Adipose tissue (tissue), 3 donors: ENCODE data around the gene TCEAL3. TPM values are rescaled to one million over a fixed set of nuclear protein-coding genes. Genes with fewer than 3 reads are reported as not detected.
"Not testable (repeated sequence)": the region's sequence is repeated elsewhere in the genome, so short reads cannot be mapped to it uniquely, and the experiment has no call there.

Source experiments
- H3K27ac ChIP-seq: one replicate; pipeline ENCODE4 v1.5.1; 2013; ENCODE audit warnings: low read depth, low read length
- WGBS, 3 donors: extraction: QIAGEN DNeasy Blood & Tissue Kit; methylation state at CpG; one replicate each; pipeline ENCODE4 v1.1.7; 2013; 5-methylcytosine and 5-hydroxymethylcytosine counted together
- polyA plus RNA-seq, 3 donors: library from polyadenylated mRNA; stranded (reverse); fragments of 200-250 nt; gene quantifications; one replicate each; pipeline ENCODE4 v1.2.3, GENCODE V29; 2013
- donor health status: healthy with polysubstance abuse.
- donor health status: Bipolar disorder and iron deficiency.
- donor health status: healthy.

Gene TCEAL3
- polyA plus RNA-seq, 3 donors: 18.5 to 104 (median 18.8) TPM

DNA sequence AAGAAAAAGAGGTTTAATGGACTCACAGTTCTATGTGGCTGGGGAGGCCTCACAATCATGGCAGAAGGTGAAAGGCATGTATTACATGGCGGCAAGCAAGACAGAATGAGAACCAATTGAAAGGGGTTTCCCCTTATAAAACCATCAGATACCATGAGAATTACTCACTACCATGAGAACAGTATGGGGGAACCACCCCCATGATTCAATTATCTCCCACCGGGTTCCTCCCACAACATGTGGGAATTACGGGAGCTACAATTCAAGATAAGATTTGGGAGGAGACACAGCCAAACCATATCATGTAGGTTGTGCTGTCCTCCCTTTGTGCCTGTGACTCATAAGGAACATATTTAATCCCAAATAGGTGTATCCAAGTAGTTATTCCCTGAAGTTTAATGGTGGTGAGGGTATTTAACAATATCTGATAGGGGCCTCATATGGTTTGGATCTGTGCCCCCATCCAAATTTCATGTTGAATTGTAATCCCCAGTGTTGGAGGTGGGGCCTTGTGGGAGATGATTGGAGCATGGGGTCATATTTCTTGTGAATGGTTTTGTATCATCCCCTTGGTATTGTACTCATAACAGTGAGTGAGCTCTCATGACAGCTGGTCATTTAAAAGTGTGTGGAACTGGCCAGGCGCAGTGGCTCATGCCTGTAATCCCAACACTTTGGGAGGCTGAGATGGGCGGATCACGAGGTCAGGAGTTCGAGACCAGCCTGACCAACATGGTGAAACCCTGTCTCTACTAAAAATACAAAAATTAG lies 47.7 kb downstream of the TCEAL3 start:
- not testable (repeated sequence) for H3K27ac ChIP-seq
- WGBS, 3 donors: 85 to 95% (median 85%) methylated on average over 5 to 7 of the region's 7 CpGs

DNA sequence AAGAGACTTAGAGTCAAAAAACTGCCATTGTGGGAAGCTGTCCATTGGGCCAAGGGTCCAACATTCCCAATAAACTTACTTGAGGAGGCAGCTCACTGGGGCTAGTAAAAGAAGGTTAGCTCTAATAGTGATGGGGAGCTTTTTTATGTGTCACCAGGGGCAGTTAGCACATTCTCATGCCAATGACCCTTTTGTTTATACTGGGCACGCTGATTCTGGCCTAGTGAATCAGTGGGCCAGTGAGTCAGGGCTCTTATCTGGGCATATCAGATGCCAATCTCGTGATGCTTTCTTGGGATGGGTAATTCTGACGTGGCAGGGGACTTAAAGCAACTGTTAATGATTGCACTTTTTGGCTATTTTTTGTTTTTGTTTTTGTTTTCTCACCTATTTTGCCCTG lies 48.9 kb downstream of the TCEAL3 start:
- no peak overlapping the region for H3K27ac ChIP-seq
- 39 to 76% (median 67%) methylated on average over 3 of the region's 3 CpGs for WGBS, 3 donors

DNA sequence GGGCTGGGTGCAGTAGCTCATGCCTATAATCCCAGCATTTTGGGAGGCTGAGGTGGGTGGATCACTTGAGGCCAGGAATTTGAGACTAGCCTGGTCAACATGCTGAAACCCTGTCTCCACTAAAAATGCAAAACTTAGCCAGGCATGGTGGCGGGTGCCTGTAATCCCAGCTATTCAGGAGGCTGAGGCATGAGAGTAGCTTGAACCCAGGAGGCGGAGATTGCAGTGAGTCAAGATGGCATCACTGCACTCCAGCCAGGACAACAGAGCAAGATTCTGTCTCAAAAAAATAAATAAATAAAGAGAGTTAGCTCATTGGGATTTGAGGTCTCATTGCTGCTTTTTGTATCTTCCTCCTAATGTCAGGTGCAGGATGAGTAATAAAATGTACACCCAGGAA lies 49.3 kb downstream of the TCEAL3 start:
- WGBS, 3 donors: 91 to 95% (median 94%) methylated on average over 2 of the region's 2 CpGs

DNA sequence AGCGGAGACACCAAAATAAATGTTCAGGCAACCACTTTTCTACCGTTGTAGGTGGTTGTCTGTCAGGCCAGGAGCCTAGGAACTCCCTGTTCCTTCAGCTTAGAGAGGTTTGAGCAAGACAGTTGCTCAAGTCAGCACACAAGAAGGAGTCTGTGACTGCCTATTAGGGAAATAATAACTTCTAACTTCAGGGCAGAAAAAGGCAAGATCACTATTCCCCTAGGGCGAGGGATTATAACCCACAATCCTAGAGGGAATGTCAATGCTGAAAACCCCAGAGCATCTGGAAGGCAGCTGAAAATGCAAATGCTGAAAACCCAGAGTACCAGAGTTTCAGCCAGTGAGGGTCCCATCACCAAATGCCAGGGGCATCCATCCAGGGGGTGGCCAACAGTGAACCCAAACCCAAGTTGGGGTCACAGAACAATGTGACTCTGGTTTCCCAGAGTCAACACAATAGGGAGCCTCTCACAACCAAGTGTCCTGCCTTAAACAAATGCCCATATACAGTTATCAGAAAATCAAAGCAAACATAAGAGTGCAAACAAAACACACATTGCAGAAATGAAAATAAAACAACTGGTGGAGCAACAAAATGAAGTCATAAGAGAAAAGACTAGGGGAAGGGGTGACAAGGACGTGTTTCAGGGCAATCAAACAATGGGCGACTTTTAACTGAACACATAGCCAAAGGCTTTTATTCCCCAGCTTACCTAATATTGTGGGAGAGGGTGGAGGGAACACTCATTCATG lies 51.1 kb downstream of the TCEAL3 start:
- WGBS, 3 donors: 53 to 84% (median 78%) methylated on average over 5 of the region's 5 CpGs
- H3K27ac ChIP-seq: no peak overlapping the region

More for the DNA sequence above, 49.3 kb downstream of the TCEAL3 start:
- H3K27ac ChIP-seq: not testable (repeated sequence)

DNA sequence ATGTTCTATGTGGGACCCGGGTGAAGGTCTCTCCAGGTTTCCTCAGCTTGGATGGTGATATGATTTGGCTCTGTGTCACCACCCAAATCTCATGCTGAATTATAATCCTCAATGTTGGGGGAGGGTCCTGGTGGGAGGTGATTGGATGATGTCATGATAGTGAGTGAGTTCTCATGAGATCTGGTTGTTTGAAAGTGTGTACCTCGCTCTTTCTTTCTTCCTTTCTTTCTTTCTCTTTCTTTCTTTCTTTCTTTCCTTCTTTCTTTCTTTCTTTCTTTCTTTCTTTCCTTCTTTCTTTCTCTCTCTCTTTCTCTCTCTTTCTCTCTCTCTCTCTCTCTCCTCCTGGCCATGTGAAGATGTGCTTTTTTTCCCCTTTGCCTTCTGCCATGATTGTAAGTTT lies 51.7 kb downstream of the TCEAL3 start:
- H3K27ac ChIP-seq: not testable (repeated sequence)
- WGBS, 3 donors: 90 to 92% (median 91%) methylated on average over 2 of the region's 2 CpGs

Other genes starting within 250 kb of the TCEAL3 start
- gene BEX3, start 231.4 kb upstream of the TCEAL3 start, polyA plus RNA-seq: 100 to 1,000 TPM in 1 of 3 donors, 10 to 100 TPM in 2; 46.8 to 174 (median 89.2) TPM
- under 1 TPM in 2 of 3 donors, not detected in 1; 0.06 to 0.08 TPM for gene RAB40A, start 88.5 kb upstream of the TCEAL3 start, polyA plus RNA-seq
- gene TCEAL4, start 22.4 kb upstream of the TCEAL3 start, polyA plus RNA-seq: 100 to 1,000 TPM in 1 of 3 donors, 10 to 100 TPM in 2; 48.9 to 464 (median 89.0) TPM
- gene TCEAL1, start 21.0 kb downstream of the TCEAL3 start, polyA plus RNA-seq: 10 to 100 TPM; 13.6 to 70.2 (median 20.8) TPM
- gene MORF4L2, start 78.7 kb downstream of the TCEAL3 start, polyA plus RNA-seq: 100 to 1,000 TPM; 141 to 304 (median 184) TPM
- not detected for gene TMEM31, start 102.9 kb downstream of the TCEAL3 start, polyA plus RNA-seq
- 1 to 10 TPM; 1.4 to 3.0 (median 2.5) TPM for gene PLP1, start 168.9 kb downstream of the TCEAL3 start, polyA plus RNA-seq
- under 1 TPM; 0.28 to 0.45 (median 0.40) TPM for gene RAB9B, start 224.3 kb downstream of the TCEAL3 start, polyA plus RNA-seq